ENCODE data around the gene HINFP.
"Not testable (repeated sequence)": the region's sequence is repeated elsewhere in the genome, so short reads cannot be mapped to it uniquely, and the experiment has no call there.

HINFP gene

DNA sequence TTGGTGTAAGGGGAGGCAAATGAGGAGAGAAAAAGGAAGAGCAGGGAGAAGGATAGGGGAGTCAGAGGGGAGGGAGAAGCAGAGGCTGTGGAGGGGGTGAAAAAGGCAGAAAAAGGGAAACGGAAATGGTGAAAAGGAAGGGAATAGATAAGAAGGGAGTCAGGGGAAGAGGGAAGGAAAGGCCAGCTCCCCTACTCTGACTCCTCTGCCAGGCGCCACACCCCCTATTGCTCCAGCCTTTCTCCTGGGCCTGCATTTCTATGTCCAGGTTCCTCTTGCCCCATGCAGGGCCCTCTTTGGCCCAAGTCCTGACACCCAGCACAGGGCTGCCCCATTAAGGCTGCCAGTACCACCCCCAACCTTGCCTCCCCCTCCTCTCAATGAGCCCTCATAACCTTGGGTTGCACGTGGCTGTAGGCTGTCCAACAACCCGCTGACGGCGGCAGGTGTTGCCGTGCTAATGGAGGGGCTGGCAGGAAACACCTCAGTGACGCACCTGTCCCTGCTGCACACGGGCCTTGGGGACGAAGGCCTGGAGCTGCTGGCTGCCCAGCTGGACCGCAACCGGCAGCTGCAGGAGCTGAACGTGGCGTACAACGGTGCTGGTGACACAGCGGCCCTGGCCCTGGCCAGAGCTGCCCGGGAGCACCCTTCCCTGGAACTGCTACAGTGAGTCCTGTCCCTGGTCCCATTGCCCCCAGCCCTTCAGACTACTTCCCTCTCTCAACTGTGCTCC lies 60.5 kb downstream of the HINFP start:
- Histone ChIP-seq H3K36me3 (no peaks in the 10 kb centered on the region; the same call in 1 of the 2 replicates), H3K27me3 (ENCODE audit: insufficient read depth, low read depth, severe bottlenecking) (no peaks in the 10 kb centered on the region), H3K27ac (no peak overlapping the region), H3K9me3 (ENCODE audit: severe bottlenecking) (no peaks in the 10 kb centered on the region), H3K4me3 (ENCODE audit: low read depth, low read length) (no peak overlapping the region)
- no peak for DNase-seq
- no peak for TF ChIP-seq CTCF (IDR thresholded peaks at IDR 0.05; ENCODE audit: low read depth, low read length)

DNA sequence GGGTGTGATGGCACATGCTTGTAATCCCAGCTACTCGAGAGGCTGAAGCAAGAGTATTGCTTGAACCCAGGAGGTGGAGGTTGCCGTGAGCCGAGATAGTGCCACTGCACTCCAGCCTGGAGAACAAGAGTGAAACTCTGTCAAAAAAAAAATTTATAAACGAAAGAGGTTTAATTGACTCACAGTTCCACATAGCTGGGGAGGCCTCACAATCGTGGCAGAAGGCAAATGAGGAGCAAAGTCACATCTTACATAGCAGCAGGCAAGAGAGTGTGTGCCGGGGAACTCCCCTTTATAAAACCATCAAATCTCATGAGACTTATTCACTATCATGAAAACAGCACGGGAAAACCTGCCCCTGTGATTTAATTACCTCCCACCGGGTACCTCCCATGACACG lies 63.0 kb downstream of the HINFP start:
- H3K4me3 ChIP-seq (ENCODE audit: low read depth, low read length); H3K27me3 ChIP-seq (ENCODE audit: insufficient read depth, low read depth, severe bottlenecking); H3K9me3 ChIP-seq (ENCODE audit: severe bottlenecking); H3K27ac ChIP-seq; DNase-seq; H3K36me3 ChIP-seq: not testable (repeated sequence)
